ENCODE results near the gene PAX9. TPM values are rescaled to one million over a fixed set of nuclear protein-coding genes. Genes with fewer than 3 reads are reported as not detected.

PAX9 gene
- total RNA-seq, 6 experiments from 2014 or later, result 0.10 to 0.35 (median 0.24) TPM; not detected in 1

GRCh38 chr14:36625014-36625413 lies 36.6 kb upstream of the PAX9 start:
- no peaks in the 10 kb centered on the region for H3K9me3 Mint-ChIP-seq
- no peak for TF ChIP-seq CTCF (IDR thresholded peaks at IDR 0.05)
- no peaks in the 10 kb centered on the region for H3K36me3 Mint-ChIP-seq (ENCODE audit: low read depth)
- no peaks in the 10 kb centered on the region for H3K4me1 Mint-ChIP-seq (ENCODE audit: low read depth)
- no peak for DNase-seq
- no peak overlapping the region for H3K4me3 Mint-ChIP-seq
- H3K27me3 Mint-ChIP-seq (ENCODE audit: insufficient read depth), result peaks cover 2% of the 10 kb centered on the region
- no peak overlapping the region for H3K27ac Mint-ChIP-seq

DNA sequence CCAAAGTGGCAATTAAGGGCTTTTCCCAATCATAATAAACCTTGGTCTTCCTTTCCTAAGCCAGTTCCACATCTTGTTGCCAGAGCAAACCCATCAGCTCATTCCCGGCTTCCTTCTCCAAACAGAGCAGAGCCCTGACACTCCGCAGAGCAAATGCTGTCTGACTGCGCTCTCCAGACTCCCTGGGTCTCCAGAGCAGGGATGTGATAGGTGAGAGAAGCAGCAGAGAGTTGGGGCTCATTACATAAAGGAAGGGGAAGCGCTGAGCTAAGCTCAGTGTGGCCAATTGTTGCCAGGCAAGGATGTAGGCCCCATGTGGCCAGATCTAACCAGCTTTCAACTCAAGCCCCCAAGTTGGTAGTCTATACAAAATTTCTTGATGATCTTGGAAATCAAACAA lies 36.2 kb upstream of the PAX9 start:
- H3K27me3 Mint-ChIP-seq (ENCODE audit: insufficient read depth), result peaks cover 3% of the 10 kb centered on the region

GRCh38 chr14:36626151-36626550 lies 35.5 kb upstream of the PAX9 start:
- no peak for DNase-seq
- TF ChIP-seq CTCF (IDR thresholded peaks at IDR 0.05), result no peak
- Mint-ChIP-seq H3K27ac (no peak overlapping the region), H3K4me1 (ENCODE audit: low read depth) (no peaks in the 10 kb centered on the region), H3K27me3 (ENCODE audit: insufficient read depth) (peaks cover 4% of the 10 kb centered on the region), H3K4me3 (no peak overlapping the region), H3K36me3 (ENCODE audit: low read depth) (no peaks in the 10 kb centered on the region), H3K9me3 (no peaks in the 10 kb centered on the region)

More for the DNA sequence above, 36.2 kb upstream of the PAX9 start:
- H3K9me3 Mint-ChIP-seq, result no peaks in the 10 kb centered on the region
- no peak for TF ChIP-seq CTCF (IDR thresholded peaks at IDR 0.05)
- H3K36me3 Mint-ChIP-seq (ENCODE audit: low read depth), result no peaks in the 10 kb centered on the region
- H3K4me1 Mint-ChIP-seq (ENCODE audit: low read depth), result no peaks in the 10 kb centered on the region
- no peak overlapping the region for H3K4me3 Mint-ChIP-seq
- no peak overlapping the region for H3K27ac Mint-ChIP-seq
- no peak for DNase-seq

DNA sequence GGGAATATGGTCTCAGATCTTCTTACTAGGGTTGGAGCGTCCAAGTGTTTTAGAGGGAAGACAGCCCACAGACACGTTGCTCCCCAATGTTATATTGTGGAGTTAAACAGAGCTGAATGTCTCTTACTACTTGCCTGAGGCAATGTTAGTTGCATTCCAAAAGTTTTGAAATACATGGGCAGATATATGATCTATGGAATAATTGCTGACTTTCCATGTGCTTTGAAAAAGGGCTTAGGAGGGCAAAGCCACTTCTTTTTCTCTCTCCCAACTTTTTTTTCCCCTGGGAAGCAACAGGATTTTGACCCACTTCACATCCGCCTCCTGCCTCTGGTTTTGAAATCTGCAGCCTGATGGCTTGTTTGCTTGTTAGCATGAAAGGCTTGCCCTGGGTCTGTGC lies 33.7 kb upstream of the PAX9 start:
- Mint-ChIP-seq H3K9me3 (no peaks in the 10 kb centered on the region), H3K4me1 (ENCODE audit: low read depth) (no peaks in the 10 kb centered on the region), H3K4me3 (no peak overlapping the region), H3K36me3 (ENCODE audit: low read depth) (no peaks in the 10 kb centered on the region), H3K27me3 (ENCODE audit: insufficient read depth) (peaks cover 9% of the 10 kb centered on the region), H3K27ac (no peak overlapping the region)
- no peak for TF ChIP-seq CTCF (IDR thresholded peaks at IDR 0.05)
- DNase-seq, result no peak

DNA sequence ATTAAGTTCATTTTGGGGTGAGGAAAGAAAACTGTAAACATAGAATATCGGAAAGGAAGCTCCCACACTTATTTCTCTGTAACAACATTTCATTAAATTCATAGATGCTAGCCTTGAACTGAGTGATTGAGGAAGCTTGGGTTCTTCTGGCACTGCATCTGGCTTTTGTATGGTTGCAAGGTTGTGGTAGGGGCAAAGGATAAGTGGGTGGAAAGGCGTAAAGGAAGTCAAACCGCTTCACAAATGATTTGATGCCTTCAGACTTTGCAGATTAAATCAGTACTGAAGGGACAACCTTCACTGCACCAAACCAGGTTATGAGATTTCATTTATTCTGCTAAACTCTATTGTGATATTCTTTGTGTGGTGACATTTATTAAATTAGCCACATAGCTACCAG lies 28.1 kb upstream of the PAX9 start:
- Mint-ChIP-seq H3K4me1 (ENCODE audit: low read depth) (no peaks in the 10 kb centered on the region), H3K4me3 (no peak overlapping the region), H3K9me3 (peaks cover 5% of the 10 kb centered on the region), H3K36me3 (ENCODE audit: low read depth) (no peaks in the 10 kb centered on the region), H3K27ac (no peak overlapping the region), H3K27me3 (ENCODE audit: insufficient read depth) (peaks cover 10% of the 10 kb centered on the region; the same call in 1 of the 2 replicates)
- no peak for TF ChIP-seq CTCF (IDR thresholded peaks at IDR 0.05)
- DNase-seq, result no peak

All from HFFc6 (cell line).